ENCODE results near the gene KCNMB2. TPM values are rescaled to one million over a fixed set of nuclear protein-coding genes. Genes with fewer than 3 reads are reported as not detected.

KCNMB2 gene
- total and polyA plus RNA-seq, 3 donors from 2014 or later: 2.6 TPM; not detected in 2

DNA sequence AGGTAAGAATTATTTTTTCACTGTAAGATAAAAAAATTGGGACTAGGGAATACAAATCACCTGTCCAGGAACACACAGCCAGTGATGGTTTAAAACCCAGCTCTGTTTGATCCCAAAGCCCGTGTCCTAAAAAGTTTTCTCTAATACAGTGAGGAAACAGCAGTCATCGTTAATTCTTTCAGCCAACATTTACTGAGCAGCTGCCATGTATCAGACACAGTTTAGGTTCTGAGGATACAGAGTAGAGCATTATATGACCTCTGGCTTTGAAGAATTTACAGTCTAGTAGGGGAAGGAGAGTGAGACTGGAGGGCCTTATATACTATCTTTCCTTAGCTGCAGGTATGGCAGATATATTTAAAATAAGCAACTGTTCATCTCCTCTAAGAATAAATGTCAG is 82.7 kb downstream of the KCNMB2 start:
- no peaks in the 10 kb centered on the region for H3K27me3 ChIP-seq
- H3K9me3 ChIP-seq: no peaks in the 10 kb centered on the region
- TF ChIP-seq POLR2A (IDR thresholded peaks at IDR 0.05): no peak
- TF ChIP-seq, protein P1, sequence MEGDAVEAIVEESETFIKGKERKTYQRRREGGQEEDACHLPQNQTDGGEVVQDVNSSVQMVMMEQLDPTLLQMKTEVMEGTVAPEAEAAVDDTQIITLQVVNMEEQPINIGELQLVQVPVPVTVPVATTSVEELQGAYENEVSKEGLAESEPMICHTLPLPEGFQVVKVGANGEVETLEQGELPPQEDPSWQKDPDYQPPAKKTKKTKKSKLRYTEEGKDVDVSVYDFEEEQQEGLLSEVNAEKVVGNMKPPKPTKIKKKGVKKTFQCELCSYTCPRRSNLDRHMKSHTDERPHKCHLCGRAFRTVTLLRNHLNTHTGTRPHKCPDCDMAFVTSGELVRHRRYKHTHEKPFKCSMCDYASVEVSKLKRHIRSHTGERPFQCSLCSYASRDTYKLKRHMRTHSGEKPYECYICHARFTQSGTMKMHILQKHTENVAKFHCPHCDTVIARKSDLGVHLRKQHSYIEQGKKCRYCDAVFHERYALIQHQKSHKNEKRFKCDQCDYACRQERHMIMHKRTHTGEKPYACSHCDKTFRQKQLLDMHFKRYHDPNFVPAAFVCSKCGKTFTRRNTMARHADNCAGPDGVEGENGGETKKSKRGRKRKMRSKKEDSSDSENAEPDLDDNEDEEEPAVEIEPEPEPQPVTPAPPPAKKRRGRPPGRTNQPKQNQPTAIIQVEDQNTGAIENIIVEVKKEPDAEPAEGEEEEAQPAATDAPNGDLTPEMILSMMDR (IDR thresholded peaks at IDR 0.05): no peak
- H3K27ac ChIP-seq: no peak overlapping the region
- H3K4me3 ChIP-seq: no peak overlapping the region
- WGBS, 2 donors: 60 to 69% methylated on average over 2 of the region's 2 CpGs
- no peaks in the 10 kb centered on the region for H3K4me1 ChIP-seq
- no peaks in the 10 kb centered on the region for H3K36me3 ChIP-seq (ENCODE audit: low read depth, missing control alignments)
- DNase-seq: no peak
- intact Hi-C loops (cut with DNase I; ENCODE audit: low total_unique reads): no loop called here

DNA sequence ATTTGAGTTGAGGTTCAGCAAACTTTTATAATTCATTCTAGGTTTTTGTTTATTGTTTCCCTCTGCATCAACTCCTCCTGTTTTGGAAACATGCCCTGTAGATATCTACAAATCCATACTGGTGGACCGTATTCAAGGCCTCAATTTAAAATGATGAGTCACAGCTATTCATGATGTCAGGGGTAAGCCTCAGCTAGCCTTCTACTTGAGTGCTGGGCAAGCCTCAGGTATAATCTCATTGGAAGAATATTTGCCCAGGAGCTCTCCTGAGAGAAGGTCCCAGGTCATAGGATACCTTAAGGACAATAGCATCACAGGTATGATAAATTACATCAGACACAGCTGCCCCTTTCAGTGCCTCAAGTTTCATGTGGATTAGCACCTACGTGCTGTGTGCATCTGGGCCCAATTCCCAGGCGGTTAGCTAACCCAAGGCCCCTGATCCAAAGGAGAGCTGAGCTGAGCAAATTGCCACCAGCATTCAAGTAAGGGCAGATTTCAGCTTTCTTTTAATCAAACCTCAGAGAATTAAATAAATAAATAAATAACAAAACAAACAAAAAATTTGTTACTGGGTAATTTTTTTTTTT is 87.5 kb downstream of the KCNMB2 start:
- intact Hi-C loops (cut with DNase I; ENCODE audit: low total_unique reads): no loop called here
- no peak overlapping the region for H3K27ac ChIP-seq
- H3K36me3 ChIP-seq (ENCODE audit: low read depth, missing control alignments): no peaks in the 10 kb centered on the region
- H3K27me3 ChIP-seq: no peaks in the 10 kb centered on the region
- H3K4me3 ChIP-seq: no peak overlapping the region
- no peak for DNase-seq
- WGBS, 2 donors: 62 to 79% methylated on average over 3 of the region's 3 CpGs
- TF ChIP-seq, protein P1 (IDR thresholded peaks at IDR 0.05): no peak
- no peak for TF ChIP-seq POLR2A (IDR thresholded peaks at IDR 0.05)
- H3K9me3 ChIP-seq: no peaks in the 10 kb centered on the region
- no peaks in the 10 kb centered on the region for H3K4me1 ChIP-seq

DNA sequence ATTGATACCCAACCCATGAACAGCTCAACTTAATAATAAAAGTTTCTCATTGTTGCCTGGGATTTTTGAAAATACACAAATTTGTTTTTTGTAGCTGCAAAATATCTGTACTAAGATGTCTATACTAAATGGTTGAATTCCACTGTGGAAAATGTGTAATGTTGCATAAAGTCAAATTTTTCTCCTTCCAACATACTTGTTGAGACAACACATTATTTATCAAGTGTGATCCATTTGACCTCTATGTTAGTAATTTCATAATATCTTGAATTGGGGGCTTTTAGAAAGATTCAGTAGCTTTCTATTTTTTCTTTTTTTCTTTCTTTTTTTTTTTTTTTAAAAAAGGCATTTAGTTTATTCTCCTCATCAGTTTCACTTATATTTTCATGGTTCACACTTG is 88.0 kb downstream of the KCNMB2 start:
- no peak overlapping the region for H3K4me3 ChIP-seq
- H3K4me1 ChIP-seq: no peaks in the 10 kb centered on the region
- intact Hi-C loops (cut with DNase I; ENCODE audit: low total_unique reads): no loop called here
- no peak for DNase-seq
- H3K27ac ChIP-seq: no peak overlapping the region
- no peaks in the 10 kb centered on the region for H3K9me3 ChIP-seq
- TF ChIP-seq, protein P1 (IDR thresholded peaks at IDR 0.05): no peak
- no peak for TF ChIP-seq POLR2A (IDR thresholded peaks at IDR 0.05)
- H3K36me3 ChIP-seq (ENCODE audit: low read depth, missing control alignments): no peaks in the 10 kb centered on the region
- H3K27me3 ChIP-seq: no peaks in the 10 kb centered on the region

DNA sequence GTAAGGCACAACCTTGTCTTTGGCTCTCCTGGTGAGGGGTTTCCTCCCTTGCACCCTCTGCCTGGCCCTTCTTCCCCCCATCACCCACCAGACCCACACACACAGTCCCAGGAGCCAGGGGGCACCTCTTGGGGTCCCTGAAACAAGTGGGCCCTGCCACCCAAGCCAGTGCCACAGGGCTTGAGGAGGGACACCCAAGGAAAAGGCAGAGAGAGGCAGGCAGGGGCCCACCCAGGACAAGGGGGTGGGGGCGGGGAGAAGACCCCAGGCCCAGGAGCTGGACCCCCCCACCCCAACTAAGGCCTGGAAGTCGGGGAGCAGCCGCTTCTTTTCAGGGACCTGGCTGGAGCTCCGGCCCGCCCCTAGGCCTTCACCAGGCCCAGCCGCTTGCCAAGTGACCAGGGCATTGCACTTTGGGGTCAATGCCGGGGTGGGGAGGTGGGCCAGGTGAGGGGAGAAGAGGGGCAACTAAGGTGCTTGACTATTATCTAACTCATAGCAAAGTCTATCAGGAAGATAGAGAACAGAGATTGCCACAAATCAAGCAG is 88.9 kb downstream of the KCNMB2 start:
- Histone ChIP-seq H3K36me3 (ENCODE audit: low read depth, missing control alignments) (no peaks in the 10 kb centered on the region), H3K4me1 (no peaks in the 10 kb centered on the region), H3K4me3 (no peak overlapping the region), H3K27me3 (no peaks in the 10 kb centered on the region), H3K27ac (no peak overlapping the region), H3K9me3 (no peaks in the 10 kb centered on the region)
- WGBS, 2 donors: 85 to 94% methylated on average over 6 to 7 of the region's 7 CpGs
- DNase-seq: no peak
- TF ChIP-seq POLR2A (IDR thresholded peaks at IDR 0.05): no peak
- TF ChIP-seq, protein P1 (IDR thresholded peaks at IDR 0.05): no peak
- intact Hi-C loops (cut with DNase I; ENCODE audit: low total_unique reads): no loop called here

DNA sequence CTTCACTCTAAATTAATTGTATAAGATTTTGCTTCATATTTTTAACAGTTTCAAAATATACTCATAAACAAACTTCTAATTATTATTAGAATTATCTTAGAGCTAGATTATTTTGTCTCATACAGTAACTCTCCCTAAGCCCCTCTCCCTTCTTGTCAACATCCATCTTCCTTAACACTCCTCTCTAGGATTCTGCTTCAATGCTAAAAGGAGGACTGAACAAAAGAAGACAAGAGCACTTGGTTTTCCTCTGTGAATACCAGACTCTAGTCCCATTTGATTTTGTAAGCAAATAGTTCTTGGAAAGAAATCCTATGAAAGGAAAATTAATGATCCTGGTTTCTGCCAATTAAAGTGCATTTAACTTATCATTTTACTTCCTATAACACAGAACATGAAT is 91.8 kb downstream of the KCNMB2 start:
- Histone ChIP-seq H3K27ac (no peak overlapping the region), H3K4me1 (no peaks in the 10 kb centered on the region), H3K27me3 (no peaks in the 10 kb centered on the region), H3K36me3 (ENCODE audit: low read depth, missing control alignments) (no peaks in the 10 kb centered on the region), H3K4me3 (no peak overlapping the region), H3K9me3 (no peaks in the 10 kb centered on the region)
- DNase-seq: no peak
- intact Hi-C loops (cut with DNase I; ENCODE audit: low total_unique reads): no loop called here
- TF ChIP-seq, protein P1 (IDR thresholded peaks at IDR 0.05): no peak
- no peak for TF ChIP-seq POLR2A (IDR thresholded peaks at IDR 0.05)
